NCI-H774 (cell line): ENCODE results near the gene OCA2.

Experiments used
- DNase-seq: peaks from one replicate; lab custom pipeline; 2025; lab: John Stamatoyannopoulos, UW

Gene OCA2

DNA sequence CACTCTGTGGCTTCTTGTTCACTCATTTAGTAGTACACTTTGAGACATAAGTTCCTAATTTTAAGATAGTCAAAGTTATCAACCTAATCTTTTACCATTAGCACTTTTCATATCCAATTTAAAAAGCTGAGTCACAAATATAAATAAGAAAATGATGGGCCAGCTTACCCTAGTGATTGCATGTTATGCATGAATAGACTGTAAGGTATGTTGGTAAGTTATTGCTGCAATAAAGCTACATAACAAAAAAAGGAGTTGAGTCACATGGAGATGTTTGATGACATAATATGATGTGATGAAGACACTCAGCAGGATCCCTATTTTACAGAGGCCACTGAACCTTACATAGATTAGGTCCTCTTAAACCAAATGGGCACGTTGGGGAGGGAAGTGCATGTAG lies 161.3 kb downstream of the OCA2 start:
- no peak for DNase-seq

DNA sequence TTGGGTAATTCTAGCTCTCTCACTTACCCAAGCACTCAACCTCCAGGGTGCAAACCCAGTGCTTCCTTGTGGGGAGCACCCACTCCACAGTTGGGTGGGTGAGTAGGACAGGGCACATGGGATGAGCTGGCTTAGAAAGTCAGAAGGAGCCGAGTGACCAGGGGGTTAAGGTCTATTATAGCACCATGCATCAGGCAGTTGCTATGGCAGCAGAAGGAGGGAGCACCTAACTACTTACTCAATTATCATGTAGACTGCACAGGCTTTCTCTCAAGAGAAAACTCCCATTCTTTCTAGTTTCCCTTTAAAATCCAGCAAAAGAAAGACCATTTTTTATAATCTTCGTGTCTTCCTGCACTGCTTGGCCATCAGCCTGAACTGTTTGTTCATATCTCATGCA lies 163.0 kb downstream of the OCA2 start:
- no peak for DNase-seq

GRCh38 chr15:27935328-27935727 lies 163.8 kb downstream of the OCA2 start:
- no peak for DNase-seq

DNA sequence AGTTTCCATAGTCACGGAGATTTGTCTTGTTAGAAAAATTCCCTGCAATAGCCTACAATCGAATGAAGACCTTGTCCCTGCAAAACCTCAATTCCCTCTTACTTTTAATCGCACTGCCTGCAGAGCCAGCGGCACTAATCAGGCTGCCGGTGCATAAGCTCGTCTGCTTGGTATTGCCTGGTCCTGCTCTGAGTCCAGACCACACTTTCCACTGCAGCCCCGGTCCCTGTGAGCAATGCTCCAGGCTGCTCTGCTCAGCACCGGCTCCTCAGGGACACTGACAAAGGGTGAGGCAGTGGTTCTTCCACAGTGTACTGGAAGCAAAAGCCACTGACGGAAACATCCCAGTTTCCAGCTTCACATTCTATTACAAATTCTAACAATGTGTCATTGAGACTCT lies 164.3 kb downstream of the OCA2 start:
- no peak for DNase-seq

DNA sequence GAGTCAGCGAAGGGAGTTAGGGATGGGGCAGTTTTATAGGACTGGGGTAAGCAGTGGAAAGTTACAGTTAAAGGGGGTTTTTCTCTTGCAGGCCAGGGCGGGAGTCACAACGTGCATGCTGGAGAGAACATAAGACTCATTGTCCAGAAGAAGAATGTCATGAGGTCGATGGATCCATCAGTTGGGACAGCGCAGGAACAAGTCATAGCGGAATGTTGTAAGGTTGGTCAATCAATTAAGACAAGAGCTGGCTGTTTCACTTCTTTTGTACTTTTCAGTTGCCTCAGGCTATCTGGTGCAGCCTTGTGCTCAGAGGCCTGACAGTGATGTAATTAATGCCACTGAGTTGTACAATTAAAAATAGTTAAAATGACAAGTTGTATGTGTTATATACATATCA lies 165.6 kb downstream of the OCA2 start:
- no peak for DNase-seq

DNA sequence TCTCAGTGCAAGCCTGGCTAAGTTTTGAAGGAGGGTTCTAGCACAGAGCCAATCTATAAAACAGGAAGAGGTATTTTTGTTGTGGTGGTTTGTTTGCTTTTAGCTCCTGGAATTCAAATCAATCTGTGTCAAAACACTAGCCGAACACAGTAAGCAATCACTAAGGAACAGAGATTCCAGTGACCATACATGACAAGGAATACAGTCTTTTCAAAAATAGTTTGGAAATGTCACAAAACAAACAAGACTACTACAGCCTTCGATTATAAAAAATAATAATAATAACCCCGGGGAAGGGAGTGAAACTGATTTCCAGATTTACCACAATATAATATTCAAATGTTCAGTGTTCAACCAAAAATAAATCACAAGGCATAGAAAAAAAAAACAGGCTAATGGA lies 166.5 kb downstream of the OCA2 start:
- DNase-seq = no peak

DNA sequence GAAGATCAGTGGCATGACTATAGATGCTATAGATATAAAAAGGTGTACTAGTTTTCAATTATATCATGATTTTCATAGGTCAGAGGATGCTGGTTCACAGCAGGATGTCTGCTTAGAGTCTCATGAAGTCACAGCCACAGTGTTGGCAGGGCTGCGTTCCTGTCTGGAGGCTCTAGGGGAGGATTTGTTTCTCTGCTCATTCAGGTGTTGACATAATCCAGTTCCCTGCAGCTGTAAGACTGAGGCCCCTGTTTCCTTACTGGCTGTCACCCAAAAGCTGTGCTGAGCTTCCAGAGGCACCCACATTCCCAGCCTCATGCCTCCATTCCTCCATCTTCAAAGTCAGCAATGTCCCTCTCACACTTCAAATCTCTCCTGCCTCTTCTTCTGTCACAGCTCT lies 170.7 kb downstream of the OCA2 start:
- no peak for DNase-seq

DNA sequence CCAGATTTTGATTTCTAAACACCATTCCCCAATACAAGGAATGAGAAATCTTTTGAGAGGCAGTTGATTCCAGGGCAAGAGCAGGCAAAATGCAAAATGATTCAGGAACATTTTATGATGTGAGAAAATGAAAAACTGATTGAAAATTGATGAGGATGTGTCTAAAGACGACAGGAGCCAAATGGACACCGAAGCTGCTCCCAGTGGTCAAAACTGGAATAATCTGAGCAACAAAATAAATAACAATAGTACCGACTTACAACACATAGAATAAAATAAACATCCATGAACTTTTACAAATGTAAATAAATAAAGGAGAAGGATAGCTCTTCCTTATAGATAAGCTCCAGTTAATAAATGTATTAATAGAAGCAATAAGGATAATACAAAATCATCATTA lies 186.8 kb downstream of the OCA2 start:
- no peak for DNase-seq

DNA sequence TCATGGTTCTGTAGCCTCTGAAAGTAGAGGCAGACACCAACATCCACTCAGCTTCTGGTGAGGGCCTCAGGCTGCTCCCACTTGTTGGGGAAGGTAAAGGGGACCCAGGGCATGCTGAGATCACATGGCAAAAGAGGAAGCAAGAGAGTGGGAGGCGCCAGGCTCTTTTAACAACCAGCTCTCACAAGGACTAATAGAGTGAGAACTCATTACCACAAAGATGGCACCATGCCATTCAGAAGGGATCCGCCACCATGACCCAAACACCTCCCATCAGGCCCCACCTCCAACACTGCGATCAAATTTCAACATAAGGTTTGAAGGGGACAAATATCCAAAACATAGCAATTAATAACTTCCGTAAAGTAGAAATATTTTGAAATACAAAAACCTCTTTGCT lies 192.3 kb downstream of the OCA2 start:
- DNase-seq = no peak

DNA sequence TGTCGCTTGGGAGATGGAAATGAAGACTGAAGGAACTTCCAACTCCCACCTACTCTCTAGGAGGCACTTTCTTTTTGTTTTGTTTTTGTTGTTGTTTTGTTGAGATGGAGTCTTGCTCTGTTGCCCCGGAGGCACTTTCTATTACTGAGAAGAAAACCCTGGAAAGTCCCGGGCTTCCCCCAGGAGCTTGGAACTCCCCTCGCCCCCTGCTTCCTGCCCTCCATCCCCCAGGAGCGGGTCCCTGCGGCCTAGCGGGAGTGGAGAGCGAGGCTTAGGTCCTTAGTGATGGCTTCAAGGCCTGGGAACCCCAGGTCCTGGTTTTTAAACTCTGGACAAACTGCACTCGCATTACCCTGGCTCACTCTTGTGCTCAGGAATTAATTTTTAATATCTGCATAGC lies 195.7 kb downstream of the OCA2 start:
- no peak for DNase-seq

GRCh38 chr15:27902680-27903385 lies 196.3 kb downstream of the OCA2 start:
- DNase-seq = no peak

- no peak for DNase-seq
These were observed 199.4 kb downstream of the OCA2 start for GRCh38 chr15:27899583-27900285.

DNA sequence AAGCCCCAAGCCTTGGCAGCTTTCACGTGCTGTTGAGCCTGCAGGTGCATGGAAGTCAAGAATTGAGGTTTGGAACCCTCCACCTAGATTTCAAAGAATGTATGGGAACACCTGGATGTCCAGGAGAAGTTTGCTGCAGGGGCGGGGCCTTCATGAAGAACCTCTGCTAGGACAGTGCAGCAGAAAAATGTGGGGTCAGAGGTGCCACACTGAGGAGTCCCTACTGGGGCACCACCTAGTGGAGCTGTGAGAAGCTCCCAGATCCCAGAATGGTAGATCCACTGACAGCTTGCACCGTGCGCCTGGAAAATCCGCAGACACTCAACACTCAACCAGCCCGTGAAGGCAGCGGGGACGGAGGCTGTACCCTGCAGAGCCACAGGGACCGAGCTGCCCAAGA lies 201.6 kb downstream of the OCA2 start:
- DNase-seq = no peak

DNA sequence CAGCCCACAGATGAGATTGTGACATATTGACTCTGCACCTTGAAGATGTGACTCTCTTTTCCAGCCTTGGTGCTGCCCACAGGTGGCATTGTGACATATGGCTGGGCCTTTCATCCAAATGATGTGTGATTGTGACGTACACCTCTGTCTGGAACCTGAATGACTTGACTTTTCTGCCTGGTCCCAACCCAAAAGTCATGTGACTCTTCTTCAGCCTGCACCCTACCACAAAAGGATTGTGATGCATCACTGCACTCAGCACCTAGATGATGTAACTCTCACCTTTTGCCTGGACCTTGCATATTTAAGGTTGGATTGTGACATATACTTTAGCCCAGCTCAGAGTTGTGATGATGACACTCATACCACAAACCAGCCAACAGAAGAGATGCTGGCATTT lies 204.5 kb downstream of the OCA2 start:
- no peak for DNase-seq

GRCh38 chr15:27889258-27889657 lies 209.9 kb downstream of the OCA2 start:
- no peak for DNase-seq

GRCh38 chr15:27885201-27885600 lies 213.9 kb downstream of the OCA2 start:
- DNase-seq = no peak

DNA sequence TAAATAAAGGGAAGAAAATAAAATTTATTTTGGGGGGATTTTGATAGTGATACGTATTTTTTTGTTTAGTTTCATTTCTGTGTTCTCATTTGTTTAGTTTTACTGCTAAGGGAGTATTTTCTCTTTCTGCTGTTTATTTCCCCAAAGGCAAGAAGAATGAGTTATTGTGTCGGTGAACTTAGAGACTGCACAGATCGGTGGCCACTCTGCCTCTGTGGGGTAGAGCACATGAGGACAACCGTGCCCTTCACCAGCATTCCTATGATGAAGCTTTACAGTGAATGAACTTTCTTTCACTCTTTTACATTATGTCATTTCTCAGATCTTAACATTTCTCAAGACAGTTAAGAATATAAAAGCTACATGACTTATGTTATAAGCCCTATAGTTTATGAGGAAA lies 214.4 kb downstream of the OCA2 start:
- no peak for DNase-seq

DNA sequence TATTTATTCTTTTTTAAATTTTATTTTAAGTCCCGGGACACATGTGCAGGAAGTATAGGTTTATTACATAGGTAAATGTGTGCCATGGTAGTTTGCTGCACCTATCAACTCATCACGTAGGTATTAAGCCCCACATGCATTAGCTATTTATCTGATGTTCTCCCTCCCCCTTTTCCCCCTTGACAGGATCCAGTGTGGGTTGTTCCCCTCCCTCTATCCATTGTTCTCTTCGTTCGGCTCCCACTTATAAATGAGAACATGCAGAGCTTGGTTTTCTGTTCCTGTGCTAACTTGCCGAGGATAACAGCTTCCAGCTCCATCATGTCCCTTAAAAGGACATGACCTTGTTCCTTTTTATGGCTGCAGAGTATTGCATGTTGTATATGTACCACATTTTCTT lies 220.3 kb downstream of the OCA2 start:
- no peak for DNase-seq

GRCh38 chr15:27873828-27874227 lies 225.3 kb downstream of the OCA2 start:
- no peak for DNase-seq

GRCh38 chr15:27873039-27873438 lies 226.1 kb downstream of the OCA2 start:
- no peak for DNase-seq

DNA sequence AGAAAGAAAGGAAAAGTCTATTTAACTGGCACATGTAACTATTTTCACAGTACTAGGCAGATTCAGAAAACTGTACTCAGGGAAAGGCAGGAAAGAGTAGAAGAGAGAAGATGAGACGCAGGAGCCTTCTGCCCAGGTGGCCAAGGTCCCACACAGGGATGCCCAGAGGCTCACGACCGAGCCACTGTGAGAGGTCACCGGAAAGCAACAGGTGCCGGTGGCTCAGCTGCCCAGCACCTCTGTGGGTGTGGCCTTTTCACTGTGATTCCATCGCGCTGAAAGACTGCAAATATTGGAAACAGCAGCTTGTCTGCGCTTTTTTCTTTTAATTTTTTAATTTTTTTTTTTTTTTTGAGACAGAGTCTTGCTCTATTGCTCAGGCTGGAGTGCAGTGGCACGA lies 226.8 kb downstream of the OCA2 start:
- no peak for DNase-seq

GRCh38 chr15:27871902-27872260 lies 227.2 kb downstream of the OCA2 start:
- DNase-seq = no peak

DNA sequence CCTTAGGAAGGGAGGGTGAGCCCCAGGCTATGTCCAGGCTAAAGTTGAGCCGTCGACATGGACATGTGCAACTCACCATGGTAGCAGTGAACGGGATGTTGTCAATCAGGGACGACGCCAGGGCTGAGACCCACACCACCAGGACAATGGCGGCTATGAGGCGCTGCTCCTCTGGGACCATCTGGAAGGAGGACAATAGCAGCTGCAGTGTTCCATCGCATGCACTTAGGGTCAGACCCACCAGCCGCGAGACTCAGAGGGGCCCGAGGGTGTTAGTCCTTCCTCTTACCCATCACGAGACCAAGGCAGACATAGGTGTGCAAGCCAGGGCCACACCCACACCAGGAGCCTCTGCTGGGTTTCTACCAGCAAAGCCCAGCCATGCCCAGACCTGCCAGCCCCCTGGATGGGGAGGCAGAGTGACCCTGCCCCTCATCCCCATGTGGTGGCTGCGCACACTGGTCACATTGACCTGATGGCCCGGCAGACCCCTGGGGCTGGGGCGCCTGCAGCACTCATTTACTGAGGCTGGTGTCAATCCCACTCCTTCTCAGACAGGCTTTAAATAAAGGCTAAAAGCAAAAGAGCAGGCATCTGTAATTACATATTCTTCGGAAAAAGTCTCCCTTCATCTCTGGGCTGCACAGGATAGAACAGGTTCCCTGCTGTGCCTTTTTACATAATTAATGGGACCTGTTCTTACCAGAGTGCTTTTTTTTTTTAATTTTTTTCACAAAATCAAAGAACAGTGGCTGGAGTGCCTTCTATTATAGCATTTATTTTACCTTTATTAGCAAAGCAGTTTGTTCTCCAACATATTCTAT lies 227.8 kb downstream of the OCA2 start:
- no peak for DNase-seq
